Hematopoietic multipotent progenitor cell treated with erythropoietin and hydrocortisone succinate and interleukin-3 and kit ligand, for 8 days (in vitro differentiated cells): ENCODE results near the gene FIGLA.

ENCODE experiments used
- DNase-seq: peaks from one replicate; pipeline ENCODE4 v3.0.0-alpha.2; 2015

Gene FIGLA, protein sequence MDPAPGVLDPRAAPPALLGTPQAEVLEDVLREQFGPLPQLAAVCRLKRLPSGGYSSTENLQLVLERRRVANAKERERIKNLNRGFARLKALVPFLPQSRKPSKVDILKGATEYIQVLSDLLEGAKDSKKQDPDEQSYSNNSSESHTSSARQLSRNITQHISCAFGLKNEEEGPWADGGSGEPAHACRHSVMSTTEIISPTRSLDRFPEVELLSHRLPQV

DNA sequence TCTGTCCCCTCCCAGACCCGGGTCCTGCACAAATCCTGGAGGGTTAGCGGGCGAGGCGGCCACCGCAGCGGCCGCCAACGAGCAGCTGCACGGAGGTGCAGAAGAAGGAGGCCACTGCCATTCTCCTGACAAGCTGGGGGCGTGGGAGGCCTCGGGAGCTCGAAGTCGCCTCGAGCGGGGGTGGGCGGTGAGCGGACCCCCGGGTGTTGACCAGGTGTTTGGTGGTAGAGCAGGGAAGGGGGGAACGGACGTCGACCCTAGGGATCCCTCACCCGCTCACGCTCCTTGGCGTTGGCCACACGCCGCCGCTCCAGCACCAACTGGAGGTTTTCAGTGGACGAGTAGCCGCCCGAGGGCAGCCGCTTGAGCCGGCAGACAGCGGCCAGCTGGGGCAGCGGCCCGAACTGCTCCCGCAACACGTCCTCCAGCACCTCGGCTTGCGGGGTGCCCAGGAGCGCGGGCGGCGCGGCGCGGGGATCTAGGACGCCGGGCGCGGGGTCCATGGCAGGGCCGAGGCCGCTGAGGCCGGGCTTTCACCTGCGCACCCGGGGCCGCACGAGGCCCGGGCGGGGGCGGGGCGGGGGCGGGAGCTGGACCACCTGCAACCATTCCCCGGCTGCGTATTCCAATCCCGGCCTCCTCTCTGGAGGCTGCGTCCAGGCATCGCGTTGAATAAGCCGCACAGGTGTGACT is at the start of gene FIGLA:
Gene FIGLA, minus strand, starts transcription at position 508 of the 693 bp plus-strand sequence. Its CDS starts 5 bp downstream, at position 503.
- no peak for DNase-seq

DNA sequence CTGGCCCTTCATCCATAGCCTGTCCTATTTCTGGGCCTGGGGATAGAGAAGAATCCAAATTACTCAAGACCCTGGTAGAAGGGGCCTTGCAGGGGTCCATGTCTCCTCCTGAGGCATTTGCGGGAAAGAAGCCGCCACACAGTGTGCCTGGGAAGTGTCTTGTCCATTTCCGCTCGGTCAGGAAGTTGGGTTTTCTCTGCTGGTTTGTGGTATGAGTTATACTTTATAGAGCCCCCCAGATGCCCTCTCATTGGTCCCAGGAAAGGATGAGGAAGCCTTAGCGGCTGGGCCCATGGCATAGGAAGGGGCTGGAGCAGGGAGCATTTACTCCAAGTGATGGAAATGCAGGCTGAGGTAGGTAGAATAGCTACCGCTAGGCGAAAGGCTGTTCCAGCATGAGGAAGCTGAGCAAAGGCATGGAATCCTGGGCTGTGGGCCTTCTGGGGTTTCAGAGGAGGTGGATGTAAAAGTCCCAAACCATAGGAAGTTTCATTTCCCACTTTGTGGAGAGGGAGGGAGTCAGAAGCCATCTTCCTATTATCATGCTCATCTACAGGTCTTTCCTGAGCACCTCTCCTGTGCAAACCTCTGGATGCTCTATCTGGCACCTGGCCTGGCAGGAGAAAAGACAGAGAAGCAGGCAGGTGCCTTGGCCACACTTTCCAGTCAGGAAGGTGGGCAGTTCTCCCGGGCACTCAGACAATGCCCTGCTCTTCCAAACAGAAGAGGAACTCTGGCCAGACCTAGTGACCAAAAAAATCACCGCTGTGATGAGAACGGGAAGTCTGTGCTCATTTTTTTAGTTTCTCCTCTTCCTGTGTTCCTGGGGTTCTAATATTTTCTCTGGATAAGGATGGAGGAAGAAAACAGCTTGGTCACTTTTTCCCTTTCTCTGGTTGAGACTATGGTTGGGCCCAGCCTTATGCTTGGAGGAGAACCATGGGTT is 47.8 kb upstream of the FIGLA start:
- DNase-seq, result no peak

DNA sequence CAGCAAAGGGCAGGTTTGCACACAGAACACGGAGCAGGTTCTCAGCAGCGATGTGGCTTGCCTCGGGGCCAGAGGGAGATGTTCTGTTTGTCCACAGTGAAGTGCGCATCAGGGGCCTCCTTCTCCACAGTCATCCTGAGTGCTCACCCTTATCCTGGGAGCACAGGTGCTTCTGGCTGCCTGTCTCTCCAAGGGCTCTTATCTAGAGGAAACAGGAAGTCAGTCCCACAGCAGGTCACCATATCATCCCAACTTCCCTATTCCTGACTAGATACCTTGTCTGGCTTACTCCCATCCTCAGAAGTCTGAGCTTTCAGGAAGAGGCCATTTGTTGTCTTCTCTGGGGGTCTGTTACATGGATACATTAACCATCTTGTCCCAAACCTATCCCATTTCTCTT is 45.2 kb upstream of the FIGLA start, which contains the start of gene CD207:
Gene CD207, minus strand, starts transcription at position 174 of the 400 bp plus-strand sequence. Its CDS starts 40 bp downstream, at position 134.
- no peak for DNase-seq

DNA sequence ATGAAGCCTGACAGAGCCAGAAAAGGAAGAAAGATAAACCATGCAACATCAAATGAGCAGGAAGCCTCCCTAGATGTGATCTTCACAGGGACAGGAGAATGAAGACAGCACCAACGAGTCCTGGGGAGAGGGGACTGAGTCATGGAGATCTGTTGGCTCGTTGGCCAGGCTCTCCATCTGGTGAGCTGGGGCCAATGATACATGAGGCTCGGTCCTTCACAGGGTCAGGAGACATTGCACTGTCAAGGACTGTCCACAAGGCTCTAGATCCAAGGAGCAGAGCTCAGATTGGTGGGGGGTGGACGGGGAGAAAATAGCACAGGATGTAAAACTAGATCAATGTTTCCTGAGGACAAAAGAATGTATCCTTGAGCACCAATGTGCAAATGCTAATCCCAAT is 44.4 kb upstream of the FIGLA start:
- DNase-seq, result no peak

DNA sequence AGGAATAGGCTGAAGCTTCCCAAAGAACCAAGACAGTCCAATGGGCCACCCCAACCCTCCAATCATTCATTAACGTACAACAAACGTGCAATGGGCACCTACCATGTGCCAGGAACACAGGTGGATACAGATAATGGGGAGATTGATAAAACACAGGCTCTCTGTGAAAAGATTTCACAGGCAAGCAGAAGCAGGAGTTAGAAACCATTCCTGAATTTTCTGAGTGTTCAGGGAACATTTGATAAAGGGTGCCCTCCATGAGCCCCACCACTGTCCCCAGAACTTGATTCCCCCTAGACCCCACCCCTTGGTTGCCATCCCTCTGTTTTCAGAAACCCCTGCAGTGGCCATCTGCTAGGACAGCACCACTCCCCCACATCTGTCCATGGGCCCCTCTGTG is 43.7 kb upstream of the FIGLA start:
- DNase-seq, result no peak

DNA sequence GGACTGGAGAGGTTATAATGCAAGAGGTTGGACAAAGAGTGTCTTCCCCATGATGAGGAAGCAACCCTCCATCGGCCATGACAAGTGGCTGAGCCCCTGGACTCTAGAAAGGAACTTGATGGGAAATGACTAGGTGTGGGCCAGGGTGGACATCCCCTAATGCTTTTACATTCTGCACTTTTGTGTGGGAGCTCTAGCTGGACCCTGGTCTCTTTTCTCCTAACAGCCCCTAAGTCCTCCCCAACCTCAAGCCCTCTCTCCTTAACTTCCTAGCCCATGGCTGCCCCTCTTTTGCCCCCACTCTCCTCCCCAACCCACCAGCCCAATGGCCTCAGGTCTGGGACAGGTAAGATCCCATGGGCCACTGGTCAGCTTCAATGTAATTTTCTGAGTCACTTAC is 42.8 kb upstream of the FIGLA start:
- no peak for DNase-seq

DNA sequence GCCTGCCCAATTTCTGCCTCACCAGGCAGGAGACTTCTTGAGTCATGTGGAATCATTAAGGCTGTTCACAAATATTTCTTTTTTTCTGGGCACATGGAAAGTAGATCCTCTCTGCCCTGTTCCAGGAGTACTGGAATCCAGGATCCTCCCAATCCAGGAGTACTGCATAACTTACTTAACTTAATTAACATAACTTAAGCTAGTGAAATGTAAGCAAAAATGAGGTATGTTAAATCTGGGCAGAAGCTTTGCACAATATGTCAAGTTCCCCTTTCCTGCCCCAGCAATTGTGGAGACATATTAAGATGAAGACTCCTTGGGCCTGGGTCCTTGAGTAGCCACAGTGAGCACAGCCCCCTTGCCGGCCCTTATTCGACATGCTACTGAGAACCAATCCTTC is 41.9 kb upstream of the FIGLA start:
- no peak for DNase-seq

DNA sequence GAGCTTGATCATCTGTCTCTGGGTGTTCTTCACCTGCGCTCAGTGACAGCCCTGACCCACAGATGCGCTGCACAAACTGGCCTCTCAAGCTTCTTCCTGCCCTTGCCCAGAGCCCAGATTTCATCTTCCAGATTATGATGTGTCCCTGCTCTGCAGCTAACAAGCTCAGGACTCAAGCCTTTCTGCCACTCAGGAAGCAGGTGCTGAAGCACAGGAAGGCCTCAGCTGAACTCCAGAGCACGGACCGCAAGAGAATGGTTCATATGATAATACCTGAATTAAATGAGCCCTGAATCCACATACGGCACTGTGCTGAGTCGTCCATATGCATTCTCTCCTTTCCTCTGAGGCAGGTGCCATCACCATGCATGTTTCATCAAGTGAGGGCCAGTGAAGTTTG is 41.4 kb upstream of the FIGLA start:
- DNase-seq, result no peak

DNA sequence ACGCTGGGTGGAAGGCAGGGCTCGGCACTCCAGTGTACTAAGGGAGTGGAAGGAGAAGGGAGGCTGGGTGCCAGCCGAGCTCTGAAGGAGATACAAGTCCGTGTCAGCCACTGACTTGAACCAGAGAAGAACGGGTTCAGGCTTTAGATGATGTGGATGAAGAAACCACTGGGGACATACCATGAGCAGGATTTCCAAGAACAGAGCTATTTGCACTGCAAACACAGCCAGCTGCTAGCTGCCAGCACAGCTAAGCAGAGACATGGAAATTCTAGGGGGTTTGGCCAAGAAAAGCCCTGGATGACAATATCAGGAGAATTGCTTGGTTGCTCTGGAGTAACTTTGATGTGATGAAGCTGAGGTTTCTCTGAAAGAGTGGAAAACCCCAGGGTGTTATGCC is 39.9 kb upstream of the FIGLA start:
- DNase-seq, result no peak

DNA sequence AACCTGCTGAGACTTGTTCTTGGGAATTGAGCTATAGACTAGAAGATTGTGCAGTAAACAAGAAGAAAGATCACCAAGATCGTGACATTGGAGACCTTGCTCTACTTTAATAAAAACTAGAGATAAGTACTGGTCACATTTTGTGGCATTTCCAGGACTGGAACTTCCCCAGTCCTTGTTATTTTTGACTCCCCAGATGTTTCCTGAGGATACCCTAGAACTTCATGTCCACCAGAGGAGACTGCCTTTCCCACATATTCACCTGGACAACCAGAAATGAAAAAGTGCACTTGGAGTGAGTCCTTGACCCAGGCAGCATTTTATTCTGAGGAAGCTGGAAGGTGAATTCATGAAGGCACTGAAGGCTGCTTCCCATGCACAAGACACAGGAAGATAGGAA is 39.5 kb upstream of the FIGLA start:
- DNase-seq, result no peak

DNA sequence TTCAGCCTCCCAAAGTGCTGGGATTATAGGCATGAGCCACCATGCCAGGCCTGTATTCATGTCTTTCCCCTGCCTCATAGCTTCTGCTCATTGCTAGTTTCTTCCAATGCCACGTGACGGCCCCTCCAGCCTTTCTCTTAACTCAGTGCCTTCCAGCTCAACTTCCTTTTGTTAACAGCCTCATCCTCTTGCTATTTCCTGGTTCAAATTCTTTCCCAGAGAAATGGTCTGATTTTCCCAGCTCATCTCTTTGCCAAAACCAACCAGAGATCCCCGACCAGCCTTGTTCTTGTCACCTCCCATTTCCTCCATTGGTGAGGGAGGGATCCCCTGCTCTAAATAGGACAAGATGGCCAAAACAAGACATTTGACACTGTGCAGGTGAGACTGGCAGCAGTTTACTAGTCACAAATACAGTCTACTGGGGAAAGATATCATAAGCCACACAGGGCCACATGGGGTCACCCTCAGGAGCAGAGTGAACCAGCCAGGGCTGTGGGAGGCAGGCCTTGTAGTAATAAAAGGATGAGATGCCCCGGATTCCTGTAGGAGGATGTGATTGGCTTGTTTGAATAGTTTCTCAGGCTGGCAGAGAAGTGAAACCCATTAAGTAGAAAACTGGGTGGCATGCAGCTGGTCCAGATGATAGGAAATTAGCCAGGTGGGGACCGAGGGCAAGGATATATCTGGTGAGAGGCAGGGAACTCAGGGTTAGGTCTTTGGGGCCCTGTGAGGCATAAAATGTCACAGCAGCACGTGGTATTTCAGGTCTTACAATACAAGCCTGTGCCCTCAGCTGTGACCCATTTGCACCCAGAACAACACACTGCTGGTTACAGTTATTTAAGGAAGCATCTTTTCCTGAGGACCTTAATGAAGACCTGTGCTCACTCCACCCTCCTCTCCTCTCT is 38.7 kb upstream of the FIGLA start:
- no peak for DNase-seq

DNA sequence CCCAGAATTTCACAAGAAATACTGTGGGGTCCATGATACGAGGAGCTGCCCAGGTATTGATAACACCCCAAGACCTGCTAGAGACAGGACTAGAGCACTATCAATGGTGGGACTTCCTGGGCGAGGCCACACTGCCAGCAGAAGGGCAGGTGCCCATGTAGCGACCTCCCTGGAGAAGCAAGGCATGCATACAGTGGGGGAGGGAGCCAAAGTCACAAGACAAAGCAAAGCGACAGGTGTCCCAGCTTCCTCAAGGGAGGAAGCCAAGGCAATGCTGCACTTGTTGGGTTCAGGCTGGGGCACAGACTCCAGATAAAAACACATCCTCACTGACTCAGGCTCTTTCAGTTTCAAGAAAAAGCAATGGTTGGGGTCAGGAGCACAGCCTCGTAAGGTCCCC is 37.7 kb upstream of the FIGLA start:
- no peak for DNase-seq

DNA sequence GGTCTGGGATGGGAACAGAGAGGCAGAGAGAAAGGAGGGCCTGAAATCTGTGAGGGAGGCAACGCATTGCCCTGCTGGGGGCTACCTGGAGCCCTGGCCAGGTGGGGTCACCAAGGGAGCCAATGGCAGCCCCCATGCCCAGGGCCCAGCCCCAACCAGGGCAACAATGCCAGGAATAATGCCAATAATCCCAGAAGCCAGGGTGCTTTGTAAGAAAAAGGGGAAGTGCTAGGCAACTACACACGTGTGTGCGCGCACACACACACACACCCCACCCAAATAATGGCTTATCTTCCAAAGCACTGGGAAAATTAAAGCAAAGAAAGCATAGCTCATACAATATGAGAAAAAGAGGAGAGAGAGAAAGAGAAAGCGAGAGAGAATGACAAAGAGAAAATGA is 36.9 kb upstream of the FIGLA start:
- DNase-seq, result peak; percentile 5

DNA sequence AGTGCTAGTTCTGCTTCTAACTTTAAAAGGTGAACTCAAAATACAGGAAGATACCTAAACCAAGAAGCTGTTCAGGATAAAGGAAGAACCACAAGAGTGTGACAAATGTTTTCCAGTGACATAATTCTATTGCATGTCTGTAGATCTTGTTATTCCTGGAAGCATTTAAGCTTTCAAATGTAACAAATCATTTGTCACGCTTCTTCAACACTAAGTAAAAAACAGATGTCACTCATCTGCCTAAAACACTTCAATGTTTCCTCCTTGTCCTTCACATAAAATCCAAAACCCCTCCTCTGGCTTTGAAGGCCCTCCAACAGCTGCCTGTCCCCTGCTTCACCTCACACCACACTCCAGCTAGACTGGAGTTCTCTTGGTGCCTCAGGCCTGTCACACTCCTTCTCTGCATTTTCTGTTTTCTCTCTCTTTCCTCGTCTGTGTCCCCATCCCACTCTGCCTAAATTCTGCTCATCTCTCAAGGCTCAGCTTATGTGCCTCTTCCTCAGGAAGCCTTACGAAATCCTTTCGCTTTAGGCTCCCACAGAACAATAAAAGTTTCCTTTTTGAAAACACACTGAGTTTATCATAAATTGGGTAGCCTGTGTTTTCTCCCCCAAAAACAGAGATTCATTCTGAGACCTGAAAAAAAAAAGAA is 36.4 kb upstream of the FIGLA start:
- no peak for DNase-seq

DNA sequence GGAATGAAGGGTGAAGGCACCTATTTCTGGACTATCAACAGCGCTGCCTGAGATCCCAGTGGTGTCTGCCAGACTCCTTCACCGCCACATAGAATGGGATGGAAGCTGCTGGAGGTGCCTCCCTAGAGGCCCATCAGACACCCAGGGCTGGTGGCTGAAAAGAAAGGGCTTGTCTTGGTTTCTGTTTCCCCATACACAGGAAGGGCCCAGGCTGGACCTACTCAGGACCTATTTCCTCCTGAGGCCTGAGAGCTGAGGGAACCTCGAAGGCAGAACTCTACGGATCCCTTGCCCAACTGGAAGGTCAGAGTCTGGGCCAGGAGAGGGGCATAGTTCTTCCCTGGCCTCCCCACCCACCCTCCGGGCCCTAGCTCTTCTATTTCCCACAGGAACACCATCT is 32.8 kb upstream of the FIGLA start:
- no peak for DNase-seq

DNA sequence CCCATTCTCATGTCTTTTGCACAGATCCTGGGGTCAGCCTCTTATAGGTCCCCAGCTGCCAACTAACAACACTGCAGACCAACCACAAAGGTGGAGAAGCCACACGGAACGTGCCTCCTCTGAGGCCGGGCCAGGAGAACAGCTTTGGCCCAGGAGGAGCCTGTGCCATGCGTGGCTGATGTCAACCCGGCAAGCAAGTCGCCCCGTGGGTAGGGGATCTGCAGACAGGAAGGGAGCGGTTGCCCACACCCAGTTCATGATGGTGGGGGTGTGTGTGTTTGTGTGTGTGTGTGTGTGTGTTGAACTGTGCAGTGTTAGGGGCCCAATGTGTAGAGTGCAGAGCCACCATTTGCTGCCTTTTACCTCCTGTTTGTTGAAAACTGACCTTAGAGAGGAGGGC is 32.4 kb upstream of the FIGLA start:
- DNase-seq, result peak; percentile 24

DNA sequence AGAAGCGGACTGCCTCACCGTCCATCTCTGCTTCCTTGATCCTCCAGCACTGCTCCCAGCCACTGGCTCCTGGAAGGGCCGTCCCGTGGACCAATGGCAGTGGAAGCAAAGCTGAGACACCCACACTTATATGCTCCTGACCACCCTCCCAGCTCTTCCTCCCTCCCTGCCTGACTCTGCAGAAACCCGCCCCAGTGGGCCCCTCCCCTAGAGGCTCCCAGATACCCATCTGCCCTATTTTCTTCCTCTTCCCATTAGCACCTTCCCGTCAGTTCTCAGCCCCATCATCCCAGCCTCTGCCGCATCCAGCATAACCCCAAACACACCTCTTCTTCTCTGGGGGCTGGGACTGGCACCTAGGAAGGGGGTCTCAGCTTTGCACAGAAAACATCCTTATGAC is 30.1 kb upstream of the FIGLA start, which contains the start of gene CLEC4F:
Gene CLEC4F, minus strand, starts transcription at position 101 of the 400 bp plus-strand sequence. Its CDS starts 76 bp downstream, at position 25.
- DNase-seq, result no peak

DNA sequence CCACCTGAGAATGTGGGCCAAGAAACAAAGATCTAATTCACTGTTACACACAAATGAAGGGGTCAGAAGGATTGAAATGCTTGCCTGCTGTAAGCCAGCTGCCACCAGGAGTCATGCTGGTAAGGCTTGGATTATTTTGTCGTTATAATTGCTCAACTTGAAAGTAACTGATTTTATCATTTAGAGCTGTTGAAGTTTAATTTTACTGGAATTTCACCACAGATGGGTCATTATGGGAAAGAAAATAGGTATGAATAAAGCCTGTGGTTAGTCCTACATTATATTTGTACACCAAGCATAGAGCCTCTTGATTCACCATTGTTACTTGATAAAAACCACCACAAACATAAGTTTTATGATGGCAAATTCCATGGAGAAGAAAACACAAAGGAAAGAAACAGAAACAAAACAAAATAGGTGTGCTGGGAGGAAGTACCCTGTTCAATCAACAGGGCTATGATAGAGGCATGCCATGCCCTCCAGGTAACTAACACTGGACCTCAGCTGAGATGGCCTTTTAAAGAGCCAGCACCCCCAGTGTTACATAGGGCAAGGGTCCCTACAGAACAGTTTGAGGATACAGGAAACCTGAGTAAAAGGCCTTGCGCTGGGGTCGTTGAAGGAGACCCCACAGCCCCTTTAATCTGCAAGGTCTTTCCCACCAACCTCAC is 27.0 kb upstream of the FIGLA start:
- no peak for DNase-seq

DNA sequence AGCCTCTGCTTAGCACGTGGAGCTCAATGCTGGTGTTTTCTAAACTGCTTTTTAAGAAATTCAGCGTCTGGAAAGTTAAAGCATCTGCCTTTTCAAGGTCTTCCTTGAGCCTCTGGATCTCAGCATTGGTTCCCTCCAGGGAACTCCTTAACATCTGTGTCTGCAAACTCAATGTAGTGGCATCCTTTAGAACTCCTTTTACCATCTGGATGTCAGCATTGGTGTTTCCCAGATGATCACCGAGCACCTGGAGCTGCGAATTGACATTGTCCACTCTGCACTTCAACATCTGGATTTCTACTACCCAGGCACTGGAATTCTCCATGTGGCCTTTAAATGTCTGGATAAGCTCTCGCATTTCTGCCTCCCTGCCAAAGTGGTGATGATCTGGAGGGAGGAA is 26.3 kb upstream of the FIGLA start:
- DNase-seq, result no peak

DNA sequence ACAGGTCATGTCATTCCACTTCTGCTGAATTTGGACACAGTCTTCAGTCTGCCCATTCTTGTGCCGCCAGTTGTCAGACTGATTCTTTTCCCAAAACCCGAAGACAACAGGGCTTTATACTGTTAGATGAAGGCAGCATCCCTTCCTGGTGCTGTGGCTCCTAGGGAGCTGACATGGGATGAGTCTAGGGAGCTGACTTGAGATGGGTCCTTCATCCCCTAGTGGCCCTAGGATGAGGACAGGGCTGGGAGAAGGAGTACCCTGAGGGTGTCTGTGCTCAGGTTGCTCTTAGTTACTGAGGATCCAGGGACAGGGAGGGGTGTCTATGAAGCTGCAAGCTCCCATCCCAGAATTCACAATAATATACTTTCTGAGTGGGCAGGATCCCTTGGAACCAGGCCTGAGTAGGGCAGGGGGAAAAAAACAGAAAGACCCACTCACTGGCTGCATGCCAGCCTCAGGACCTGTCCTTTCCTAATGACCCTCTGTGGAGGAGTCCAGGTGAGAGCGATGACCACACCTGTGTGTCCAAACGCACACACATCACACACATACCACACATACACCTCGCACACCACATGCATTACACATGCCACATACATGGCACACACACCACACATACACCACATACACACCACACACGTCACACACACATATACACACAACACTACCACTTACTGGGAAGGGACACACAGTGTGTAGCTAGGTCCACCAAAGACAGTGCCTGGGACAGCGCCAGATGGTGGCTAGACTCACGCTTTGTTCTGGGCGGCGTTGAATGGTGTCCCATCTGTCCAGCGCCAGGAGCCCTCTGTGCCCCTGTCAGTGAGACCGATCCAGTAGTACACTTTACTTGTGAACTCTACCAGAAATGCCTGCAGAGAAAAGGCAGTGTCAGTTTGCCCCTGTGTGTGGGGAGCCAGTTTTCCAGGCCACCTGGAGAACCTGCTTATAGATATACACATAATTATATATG is 18.8 kb upstream of the FIGLA start:
- no peak for DNase-seq
